Ureter (tissue), 1 donor: ENCODE data around the gene HIBADH. TPM values are rescaled to one million over a fixed set of nuclear protein-coding genes. Genes with fewer than 3 reads are reported as not detected.

ENCODE experiments used
- DNase-seq: peaks from one replicate; pipeline ENCODE4 v3.0.0-alpha.2; 2020; ENCODE audit warnings: low spot score
- total RNA-seq: library from RNA; stranded (reverse); gene quantifications from one replicate; pipeline ENCODE4 v1.2.4, GENCODE V29; 2023
- donor health status: DM: yes; HTN: yes; CAD: no.

The HIBADH gene
- total RNA-seq, 1 donor from 2014 or later, result 31.3 TPM

GRCh38 chr7:27501001-27501400, 161.7 kb downstream of the HIBADH start:
- DNase-seq, result no peak

DNA sequence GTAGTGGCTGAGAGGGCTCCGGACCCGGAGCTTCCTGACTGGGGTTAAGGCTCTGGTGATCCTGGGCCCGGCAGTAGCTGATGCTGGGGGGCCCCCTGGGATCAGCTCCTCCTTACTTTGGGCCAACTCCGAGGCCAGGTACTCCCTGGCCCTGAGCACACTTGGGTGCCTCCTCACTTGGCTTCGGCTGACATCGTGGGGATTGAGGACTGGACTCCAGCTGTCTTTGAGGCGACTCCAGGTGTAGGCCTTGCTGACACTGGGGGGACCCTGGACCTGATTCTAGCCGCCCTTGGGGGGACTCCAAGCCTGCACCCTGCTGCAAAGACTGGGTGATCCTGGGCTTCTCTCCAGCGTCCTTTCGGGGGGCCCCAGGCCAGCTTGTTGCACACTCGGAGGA, 170.5 kb downstream of the HIBADH start:
- DNase-seq, result no peak

DNA sequence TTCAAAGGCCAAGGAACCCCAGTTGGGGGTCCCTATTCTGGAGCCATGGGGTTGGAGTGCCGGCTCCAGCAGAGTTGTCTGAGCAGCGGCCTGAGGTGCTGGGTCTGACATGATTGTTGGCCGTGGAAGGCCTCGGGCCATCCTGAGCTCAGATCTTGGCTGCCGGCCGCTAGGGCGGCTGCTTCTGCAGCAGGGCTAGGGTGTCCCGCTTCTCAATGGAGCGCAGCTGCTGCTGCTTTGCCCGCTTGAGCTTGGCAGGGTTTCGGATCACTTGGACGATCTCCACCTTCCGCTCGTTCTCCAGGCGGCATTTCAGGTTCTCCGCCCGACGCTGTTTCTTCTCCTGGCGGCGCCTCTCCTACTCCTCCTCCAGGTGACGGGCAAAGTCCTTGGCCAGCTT, 171.1 kb downstream of the HIBADH start:
- DNase-seq, result no peak

GRCh38 chr7:27487509-27487908, 175.2 kb downstream of the HIBADH start:
- no peak for DNase-seq

- DNase-seq, result no peak
Measured at GRCh38 chr7:27484451-27484850, 178.2 kb downstream of the HIBADH start.

GRCh38 chr7:27482219-27482618, 180.5 kb downstream of the HIBADH start:
- no peak for DNase-seq

DNA sequence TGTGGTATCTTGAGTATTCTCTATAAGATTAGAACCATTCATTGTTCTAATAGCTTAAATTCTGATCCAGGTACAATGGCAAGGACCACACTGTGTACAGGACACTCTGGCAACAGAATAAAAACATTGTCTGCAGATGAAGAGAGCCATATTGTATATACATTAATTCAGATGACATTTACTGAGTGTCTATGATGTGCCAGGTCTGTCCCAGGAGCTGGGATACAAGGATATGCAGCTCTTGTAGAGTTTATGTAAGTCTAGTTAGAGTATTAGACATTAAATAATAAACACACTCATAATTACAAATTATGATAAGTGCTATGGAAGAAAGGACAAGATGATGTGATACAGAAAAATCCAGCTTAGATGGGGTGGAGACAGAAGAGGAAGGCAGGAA, 184.1 kb downstream of the HIBADH start:
- DNase-seq, result no peak

DNA sequence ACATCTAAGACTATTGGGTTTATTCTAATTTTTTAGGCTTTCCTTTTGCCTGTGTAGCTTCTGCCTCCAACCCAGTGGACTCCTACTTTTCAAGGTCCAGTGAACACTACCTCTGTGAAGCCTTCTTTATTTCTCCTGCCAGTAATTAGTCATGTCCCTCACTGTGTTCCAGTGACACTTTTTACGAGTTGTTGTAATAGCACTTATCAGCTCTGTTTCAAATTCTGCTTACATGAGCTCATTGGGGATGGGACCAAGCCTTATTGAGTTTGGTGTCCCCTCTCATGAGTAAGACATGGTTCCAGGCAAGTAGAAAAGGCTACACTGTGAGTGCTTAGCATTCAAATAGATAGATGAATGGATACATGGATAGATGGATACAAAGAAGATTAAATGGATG, 184.6 kb downstream of the HIBADH start:
- DNase-seq, result no peak

DNA sequence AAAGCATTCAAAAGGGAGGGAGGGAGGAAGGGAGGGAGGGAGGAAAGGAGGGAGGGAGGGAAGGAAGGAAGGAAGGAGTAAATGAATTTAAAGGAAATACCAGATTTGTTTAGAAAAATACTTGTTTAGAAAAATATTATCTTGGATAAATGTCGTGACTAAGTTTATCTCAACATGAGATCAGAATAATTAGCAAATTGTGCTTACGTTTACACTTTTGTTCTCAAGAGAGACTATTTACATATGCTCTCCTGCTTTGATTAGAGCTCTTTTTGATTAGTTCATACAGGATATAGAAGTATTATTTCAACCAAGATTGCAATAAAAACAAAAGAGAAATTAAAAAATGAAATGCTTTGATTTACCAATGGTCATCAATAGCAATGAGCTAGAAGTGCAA, 186.2 kb downstream of the HIBADH start:
- no peak for DNase-seq

Other genes starting within 250 kb of the HIBADH start
- gene TAX1BP1, start 77.3 kb upstream of the HIBADH start, total RNA-seq, result 146 TPM